GM12865 (cell line): ENCODE results near the gene TRIM44.
"Not testable (repeated sequence)": the region's sequence is repeated elsewhere in the genome, so short reads cannot be mapped to it uniquely, and the experiment has no call there.

ENCODE experiments used
- DNase-seq: peaks from one replicate; pipeline ENCODE4 v3.0.0; 2010; ENCODE audit warnings: low read depth
- H3K4me3 ChIP-seq: 2 replicates; pipeline ENCODE4 v1.5.1; 2011; ENCODE audit warnings: mild to moderate bottlenecking, low read depth, low read length, control low read depth
- TF ChIP-seq, protein P1 (sequence below): IDR thresholded peaks from 2 replicates; pipeline ENCODE4 v1.5.1; 2011; ENCODE audit warnings: low read length, control low read depth, low read depth, inconsistent platforms; ENCODE audit not compliant: insufficient read depth; ENCODE audit errors: missing control alignments

TRIM44 gene

DNA sequence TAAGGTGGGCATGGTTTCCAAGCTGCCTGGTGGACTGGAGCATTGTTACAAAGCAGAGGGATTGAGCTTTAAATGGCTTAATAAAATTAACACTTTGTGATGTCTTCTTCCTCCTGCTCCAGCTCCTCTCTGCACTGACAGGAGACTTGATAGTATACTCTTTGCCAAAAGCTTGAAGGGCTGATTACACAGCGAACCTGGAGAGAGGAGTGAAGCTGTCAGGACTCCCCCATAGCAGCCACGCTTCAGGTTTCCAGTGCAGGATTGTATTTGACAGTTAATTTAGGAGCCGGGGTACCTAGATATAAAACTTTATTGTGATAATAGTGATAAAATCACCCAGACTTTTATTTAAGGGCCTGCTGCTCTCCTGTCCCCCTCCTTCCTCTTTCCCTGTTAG is 50.0 kb downstream of the TRIM44 start:
- TF ChIP-seq, protein P1, sequence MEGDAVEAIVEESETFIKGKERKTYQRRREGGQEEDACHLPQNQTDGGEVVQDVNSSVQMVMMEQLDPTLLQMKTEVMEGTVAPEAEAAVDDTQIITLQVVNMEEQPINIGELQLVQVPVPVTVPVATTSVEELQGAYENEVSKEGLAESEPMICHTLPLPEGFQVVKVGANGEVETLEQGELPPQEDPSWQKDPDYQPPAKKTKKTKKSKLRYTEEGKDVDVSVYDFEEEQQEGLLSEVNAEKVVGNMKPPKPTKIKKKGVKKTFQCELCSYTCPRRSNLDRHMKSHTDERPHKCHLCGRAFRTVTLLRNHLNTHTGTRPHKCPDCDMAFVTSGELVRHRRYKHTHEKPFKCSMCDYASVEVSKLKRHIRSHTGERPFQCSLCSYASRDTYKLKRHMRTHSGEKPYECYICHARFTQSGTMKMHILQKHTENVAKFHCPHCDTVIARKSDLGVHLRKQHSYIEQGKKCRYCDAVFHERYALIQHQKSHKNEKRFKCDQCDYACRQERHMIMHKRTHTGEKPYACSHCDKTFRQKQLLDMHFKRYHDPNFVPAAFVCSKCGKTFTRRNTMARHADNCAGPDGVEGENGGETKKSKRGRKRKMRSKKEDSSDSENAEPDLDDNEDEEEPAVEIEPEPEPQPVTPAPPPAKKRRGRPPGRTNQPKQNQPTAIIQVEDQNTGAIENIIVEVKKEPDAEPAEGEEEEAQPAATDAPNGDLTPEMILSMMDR = no peak
- no peak overlapping the region for H3K4me3 ChIP-seq

GRCh38 chr11:35714882-35715627 is 52.5 kb downstream of the TRIM44 start:
- TF ChIP-seq, protein P1 = no peak
- H3K4me3 ChIP-seq = no peak overlapping the region
- peak; percentile 86 for DNase-seq

More for the DNA sequence above, 50.0 kb downstream of the TRIM44 start:
- DNase-seq = no peak

- not testable (repeated sequence) for H3K4me3 ChIP-seq
- peak; percentile 45 for DNase-seq
These were observed 53.1 kb downstream of the TRIM44 start for GRCh38 chr11:35715677-35716076.

- peak; percentile 18 for DNase-seq
- TF ChIP-seq, protein P1 = peak; percentile 9
- no peak overlapping the region for H3K4me3 ChIP-seq
These were observed 54.5 kb downstream of the TRIM44 start for GRCh38 chr11:35717043-35717442.

GRCh38 chr11:35717520-35717919 is 54.9 kb downstream of the TRIM44 start:
- DNase-seq = peak; percentile 37
- TF ChIP-seq, protein P1 = no peak
- H3K4me3 ChIP-seq = no peak overlapping the region

- H3K4me3 ChIP-seq = no peak overlapping the region
- DNase-seq = peak; percentile 42
These were observed 59.2 kb downstream of the TRIM44 start for GRCh38 chr11:35721651-35722282.

DNA sequence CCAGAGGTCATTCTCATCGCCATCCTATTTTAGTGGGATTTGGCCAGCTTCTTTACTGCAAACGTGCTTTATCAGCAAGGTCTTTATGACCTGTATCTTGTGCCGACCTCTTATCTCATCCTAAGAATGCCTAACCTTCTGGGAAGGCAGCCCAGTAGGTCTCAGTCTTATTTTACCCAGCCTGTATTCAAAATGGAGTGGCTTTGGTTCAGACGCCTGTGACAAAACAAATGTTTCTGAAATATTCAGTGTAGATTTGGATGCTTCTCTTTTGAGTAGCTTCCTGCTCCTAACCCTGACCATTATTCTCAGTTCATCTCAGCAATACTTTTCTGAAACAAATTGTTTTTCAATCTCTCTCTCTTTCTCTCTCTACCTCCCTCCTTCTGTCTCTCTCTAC is 60.1 kb downstream of the TRIM44 start:
- TF ChIP-seq, protein P1 = no peak
- no peak overlapping the region for H3K4me3 ChIP-seq
- no peak for DNase-seq

More at GRCh38 chr11:35721651-35722282, 59.2 kb downstream of the TRIM44 start:
- TF ChIP-seq, protein P1 = no peak
